SK-N-SH treated with all-trans-retinoic acid at 6 μM for 48 hours (cell line): ENCODE measurements around the gene CMTM2.

Source experiments
- CREB5 ChIP-seq: fragments of 250-450 bp; sonication (Bioruptor Pico); IDR thresholded peaks from 2 replicates; pipeline ENCODE4 v1.5.1; 2020; ENCODE audit warnings: low read depth, mild to moderate bottlenecking, moderate library complexity
- OSR1 ChIP-seq: fragments of 250-450 bp; sonication (Bioruptor Pico); IDR thresholded peaks from 2 replicates; pipeline ENCODE4 v1.8.0; 2022; ENCODE audit warnings: moderate library complexity, mild to moderate bottlenecking, inconsistent platforms
- RARB ChIP-seq: fragments of 250-450 bp; sonication (Bioruptor Pico); IDR thresholded peaks from 2 replicates; pipeline ENCODE4 v1.8.0; 2021; ENCODE audit warnings: mild to moderate bottlenecking, moderate library complexity
- TF ChIP-seq, protein P1 (sequence below): fragments of 250-450 bp; sonication (Bioruptor Pico); IDR thresholded peaks from 2 replicates; pipeline ENCODE4 v1.8.0; 2020; ENCODE audit warnings: mild to moderate bottlenecking, moderate library complexity, borderline replicate concordance

DNA sequence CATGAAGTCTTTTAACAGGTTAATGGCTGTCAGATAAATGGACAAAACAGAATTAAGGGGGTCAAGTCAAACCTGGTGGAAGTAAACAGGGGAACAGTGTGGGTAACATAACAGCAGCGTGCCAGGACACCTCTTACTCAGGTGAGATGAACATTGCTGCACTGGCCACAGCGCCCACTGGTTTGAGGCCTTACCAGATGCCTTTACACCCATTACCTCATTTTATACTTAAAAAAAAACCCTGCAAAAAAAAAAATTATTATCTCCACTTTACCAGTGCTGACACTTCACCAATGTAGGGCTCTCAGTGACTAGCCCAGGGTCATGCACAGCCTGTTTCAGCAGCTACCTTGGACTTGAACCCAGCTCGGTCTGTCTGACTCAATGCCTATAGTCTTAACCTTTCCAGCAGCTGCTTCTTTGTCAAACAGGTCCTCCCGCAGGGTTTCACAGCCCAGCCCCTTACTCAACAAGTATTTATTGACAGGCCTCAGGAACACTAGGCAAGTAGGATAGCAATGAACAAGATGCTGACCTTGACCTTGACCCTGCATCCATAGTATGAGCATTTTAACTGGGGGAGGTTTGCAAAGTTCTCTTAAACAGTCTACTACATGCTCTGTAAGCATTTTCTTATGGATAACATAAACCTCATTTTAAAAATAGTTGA is 55.4 kb downstream of the CMTM2 start:
- TF ChIP-seq CREB5 (CRISPR knock-in tag), result no peak
- TF ChIP-seq OSR1 (CRISPR knock-in tag), result no peak
- TF ChIP-seq, protein P1, sequence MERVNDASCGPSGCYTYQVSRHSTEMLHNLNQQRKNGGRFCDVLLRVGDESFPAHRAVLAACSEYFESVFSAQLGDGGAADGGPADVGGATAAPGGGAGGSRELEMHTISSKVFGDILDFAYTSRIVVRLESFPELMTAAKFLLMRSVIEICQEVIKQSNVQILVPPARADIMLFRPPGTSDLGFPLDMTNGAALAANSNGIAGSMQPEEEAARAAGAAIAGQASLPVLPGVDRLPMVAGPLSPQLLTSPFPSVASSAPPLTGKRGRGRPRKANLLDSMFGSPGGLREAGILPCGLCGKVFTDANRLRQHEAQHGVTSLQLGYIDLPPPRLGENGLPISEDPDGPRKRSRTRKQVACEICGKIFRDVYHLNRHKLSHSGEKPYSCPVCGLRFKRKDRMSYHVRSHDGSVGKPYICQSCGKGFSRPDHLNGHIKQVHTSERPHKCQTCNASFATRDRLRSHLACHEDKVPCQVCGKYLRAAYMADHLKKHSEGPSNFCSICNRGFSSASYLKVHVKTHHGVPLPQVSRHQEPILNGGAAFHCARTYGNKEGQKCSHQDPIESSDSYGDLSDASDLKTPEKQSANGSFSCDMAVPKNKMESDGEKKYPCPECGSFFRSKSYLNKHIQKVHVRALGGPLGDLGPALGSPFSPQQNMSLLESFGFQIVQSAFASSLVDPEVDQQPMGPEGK, result no peak
- no peak for TF ChIP-seq RARB
